Activated CD4-positive, alpha-beta T cell treated with anti-CD3 and anti-CD28 coated beads, Interleukin-2, amount 50 U/mL, for 16 hours (primary cell): ENCODE results near the gene HES6.

Source experiments
- DNase-seq: peaks from one replicate; pipeline ENCODE4 v3.0.0-alpha.2; 2020

HES6 gene

DNA sequence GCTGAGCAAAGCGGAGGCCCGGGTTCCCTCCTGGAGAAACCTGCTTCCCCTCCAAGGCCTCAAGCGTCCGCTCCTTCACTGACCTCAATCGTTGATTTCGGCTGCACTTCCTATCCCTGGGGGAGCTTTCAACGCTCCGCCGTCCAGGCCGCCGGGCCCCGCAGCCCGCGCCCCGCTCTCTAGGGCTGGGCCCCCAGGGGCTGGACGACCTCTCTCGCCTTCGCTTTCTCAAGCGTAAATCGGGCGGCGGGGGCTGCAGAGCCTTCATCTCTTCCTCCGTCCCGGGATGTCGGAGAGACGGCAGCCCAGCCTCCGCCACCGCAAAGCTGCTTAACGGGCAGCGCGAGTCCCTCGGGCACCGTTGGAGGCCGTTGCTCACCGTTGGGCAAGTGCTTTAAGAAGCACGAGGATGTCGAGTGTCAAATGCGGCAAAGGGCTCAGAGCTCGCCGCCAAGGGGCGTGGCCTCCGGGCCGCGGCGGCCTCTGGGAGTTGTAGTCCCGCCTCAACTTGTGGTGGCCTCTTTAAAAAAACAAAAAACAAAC, 8.5 kb downstream of the HES6 start:
- DNase-seq: peak; percentile 67

- no peak for DNase-seq
Observed at GRCh38 chr2:238230699-238231098, 9.1 kb downstream of the HES6 start.

DNA sequence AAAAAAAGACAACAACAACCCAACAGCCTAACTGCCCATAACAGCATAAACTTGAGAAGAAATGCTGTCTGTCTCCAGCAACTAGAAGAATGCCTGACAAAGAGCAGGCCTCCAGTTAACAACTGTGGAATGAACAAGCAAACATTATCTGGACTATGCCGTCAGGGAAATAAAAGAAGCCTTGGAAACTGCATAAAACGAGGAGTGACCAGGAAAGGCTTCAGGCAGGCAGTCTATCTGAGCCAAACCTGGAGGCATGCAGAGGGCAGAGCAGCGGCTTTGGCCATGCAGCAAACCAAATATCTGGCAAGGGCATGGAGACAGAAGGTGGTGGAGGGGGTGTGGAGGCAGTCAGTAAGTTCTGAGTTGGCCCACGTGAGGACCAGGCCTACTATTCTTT, 11.1 kb downstream of the HES6 start:
- DNase-seq: no peak

DNA sequence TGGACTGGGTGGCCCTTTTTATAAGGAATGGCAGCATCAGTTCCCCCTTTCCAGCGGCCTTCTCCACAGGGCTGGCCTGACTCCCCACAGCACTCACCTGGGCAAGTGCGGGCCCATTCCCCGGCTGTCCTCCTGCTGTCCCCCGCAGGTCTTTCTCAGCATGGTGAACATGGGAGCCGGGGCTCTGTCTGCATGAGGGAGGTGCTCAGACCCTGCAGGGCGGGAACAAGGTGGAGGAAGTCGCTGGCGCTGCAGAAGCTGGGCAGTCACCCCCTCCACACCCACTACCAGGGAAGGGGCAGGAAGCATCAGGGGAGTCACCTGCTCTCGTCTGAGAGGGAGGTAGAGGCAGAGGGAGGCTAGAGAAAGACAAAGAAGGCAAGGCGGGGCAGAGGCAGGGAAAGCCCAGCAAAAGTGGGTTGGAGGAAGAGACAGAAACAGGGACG, 12.2 kb downstream of the HES6 start:
- no peak for DNase-seq

DNA sequence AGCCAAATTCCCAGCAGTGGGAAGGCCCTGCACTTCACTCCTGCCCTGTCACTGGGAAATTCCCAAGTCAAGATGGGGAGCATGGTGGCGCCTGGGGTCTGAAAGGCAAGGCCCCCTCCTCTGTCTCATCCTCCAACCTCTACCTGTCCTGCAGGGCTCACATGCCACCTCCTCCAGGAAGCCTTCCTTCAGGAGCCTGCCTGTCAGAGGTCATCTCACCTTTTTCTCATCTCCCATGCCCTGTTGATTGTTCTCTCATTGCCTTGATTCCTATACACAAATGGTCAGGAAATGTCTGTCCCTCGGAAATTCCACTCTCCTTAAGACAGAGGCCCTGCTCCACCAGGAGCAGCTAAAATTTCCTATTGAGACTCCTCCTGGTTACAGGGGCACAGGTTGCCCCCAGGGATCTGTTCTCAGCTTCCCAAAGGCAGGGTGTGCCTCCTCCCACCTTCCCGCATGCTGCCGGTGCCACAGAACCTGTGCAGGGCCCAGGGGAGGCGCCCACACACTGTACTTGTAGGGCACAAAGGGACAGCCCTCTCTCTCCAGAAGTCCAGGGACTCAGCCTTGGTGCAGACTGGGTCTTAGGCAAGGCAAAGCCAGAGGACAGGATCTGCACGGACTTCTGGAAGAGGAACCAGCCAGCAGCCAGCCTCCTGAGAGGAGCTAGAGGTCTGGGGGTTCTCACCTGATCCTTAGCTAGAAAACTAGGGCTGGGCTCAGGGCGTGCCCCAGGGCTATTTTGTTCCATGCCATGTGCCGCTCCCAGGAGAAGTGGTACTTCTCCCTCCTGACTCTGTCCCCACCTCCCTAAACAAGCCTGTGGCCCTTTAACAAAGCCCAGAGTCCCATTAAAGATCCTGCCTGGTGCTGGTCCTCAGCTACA, 12.9 kb downstream of the HES6 start:
- DNase-seq: no peak

GRCh38 chr2:238225911-238226697, 13.7 kb downstream of the HES6 start:
- no peak for DNase-seq

DNA sequence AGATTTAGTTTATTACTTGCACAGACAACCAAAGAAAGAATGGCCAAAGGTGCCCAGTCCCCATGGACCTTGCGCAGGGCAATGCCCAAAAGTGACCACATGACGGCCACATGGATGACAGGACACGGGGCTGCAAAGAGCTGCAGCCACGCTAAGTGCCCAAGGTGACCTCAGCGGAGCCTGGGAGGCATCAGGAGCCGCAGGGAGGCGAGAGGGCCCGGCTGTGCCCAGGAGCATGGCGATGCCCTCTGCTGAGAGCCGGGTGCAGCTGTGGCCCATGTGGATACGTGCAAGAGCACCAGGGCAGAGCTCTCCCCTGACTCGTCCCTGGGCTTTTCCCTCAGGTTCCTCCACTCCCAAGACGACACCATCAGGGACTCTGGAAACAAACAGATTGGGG, 14.7 kb downstream of the HES6 start:
- no peak for DNase-seq

GRCh38 chr2:238224356-238225035, 15.3 kb downstream of the HES6 start:
- DNase-seq: no peak

- DNase-seq: no peak
Observed at GRCh38 chr2:238220892-238221521, 18.8 kb downstream of the HES6 start.

GRCh38 chr2:238220274-238220891, 19.5 kb downstream of the HES6 start:
- DNase-seq: no peak

DNA sequence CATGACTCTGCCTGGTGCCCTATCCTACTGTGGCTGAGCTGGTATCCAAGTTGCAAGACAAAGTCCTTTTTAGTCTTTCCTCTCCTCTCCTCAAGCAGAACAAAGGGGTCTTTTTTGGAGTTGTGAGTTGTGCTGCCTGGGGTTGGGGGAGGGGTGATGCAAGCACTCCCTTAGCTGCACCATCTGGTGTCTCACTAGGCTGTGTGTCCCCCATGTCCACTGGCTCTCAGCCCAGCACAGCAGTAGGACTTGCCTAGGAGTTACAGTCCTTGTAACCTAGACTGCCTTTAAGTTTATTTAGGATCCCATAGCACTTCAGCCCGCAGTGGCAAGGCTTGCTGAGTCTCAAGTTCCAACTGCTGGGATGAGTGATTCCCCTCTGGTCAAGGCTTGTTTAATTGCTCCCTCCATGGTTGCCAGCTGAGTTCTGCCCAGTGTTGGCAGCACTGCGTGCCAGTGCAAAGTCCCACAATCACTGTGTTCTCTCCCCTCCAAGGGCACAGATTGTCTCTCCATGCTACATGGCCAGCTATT, 23.1 kb downstream of the HES6 start:
- DNase-seq: no peak

GRCh38 chr2:238207006-238207405, 32.8 kb downstream of the HES6 start:
- DNase-seq: no peak

- DNase-seq: no peak
Observed at GRCh38 chr2:238203973-238204683, 35.7 kb downstream of the HES6 start.

GRCh38 chr2:238203094-238203972, 36.5 kb downstream of the HES6 start, which contains the start of gene ILKAP:
ILKAP (minus strand) TSS chr2:238203695; CDS start chr2:238203553, 142 bp downstream.
- peak; percentile 88 for DNase-seq

DNA sequence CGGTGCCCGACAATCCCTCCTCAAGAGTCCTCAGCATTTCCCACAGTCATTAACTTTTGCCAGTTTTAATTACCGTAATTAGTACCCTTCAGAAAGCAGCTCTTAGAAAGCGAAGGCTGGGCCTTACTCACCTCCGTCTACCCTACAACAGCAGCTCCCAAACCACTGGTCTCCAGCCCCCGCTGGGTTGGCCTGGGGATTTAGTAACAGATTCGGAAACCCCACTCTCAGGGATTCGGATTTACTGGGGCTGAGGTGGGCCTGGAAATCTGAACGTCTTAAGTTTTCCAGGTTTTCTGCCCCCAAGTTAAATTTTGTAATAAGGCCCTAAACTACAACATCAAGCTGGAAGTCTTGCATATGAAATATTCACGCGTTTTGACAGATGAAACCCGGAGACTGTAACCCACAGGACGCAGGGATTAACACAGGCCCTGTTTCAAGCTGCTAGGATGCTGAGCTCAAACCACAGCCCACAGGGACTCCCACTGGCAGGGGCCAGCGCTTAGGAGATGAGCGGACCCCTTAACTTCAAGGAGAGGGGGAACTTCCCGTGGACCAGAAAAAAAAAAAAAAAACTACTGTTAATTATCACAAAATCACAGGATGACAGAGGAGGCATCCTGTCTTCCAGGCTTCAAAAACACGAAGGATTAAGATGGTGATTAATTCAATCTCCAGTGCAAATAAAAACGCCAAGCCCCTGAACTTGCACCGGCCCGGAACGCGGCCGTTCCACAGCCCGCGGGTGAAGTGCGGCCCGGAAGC, 37.3 kb downstream of the HES6 start:
- peak; percentile 12 for DNase-seq

DNA sequence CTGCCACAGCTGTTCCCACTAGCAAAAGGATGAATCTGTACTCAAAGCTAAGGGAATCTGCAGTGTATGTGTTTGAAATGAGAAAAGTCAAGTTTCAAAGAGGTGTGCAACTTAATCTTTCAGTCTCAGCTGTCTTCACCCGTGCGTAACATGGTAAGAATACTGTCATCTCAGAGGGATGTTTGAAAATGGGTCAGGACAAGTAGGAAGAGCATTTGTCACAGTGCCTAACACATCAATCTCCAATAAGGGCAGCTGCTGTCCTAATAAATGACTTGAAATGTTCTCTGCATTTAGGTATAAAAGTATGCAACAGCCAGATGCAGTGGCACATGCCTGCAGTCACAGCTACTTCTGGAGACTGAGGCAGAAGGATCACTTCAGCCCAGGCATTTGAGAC, 49.4 kb downstream of the HES6 start:
- DNase-seq: no peak
